GM19468 (cell line): ENCODE measurements around the gene KRTAP10-7.
"Not testable (repeated sequence)": the region's sequence is repeated elsewhere in the genome, so short reads cannot be mapped to it uniquely, and the experiment has no call there.

Source experiments
- ATAC-seq: cut with Tn5 transposase; IDR thresholded peaks from one replicate; pipeline ENCODE4 v1.9.1; 2021; ENCODE audit warnings: mild to moderate bottlenecking, moderate library complexity, moderate number of reproducible peaks; ENCODE audit not compliant: unreplicated experiment; ENCODE audit errors: extremely low read depth

Gene KRTAP10-7

DNA sequence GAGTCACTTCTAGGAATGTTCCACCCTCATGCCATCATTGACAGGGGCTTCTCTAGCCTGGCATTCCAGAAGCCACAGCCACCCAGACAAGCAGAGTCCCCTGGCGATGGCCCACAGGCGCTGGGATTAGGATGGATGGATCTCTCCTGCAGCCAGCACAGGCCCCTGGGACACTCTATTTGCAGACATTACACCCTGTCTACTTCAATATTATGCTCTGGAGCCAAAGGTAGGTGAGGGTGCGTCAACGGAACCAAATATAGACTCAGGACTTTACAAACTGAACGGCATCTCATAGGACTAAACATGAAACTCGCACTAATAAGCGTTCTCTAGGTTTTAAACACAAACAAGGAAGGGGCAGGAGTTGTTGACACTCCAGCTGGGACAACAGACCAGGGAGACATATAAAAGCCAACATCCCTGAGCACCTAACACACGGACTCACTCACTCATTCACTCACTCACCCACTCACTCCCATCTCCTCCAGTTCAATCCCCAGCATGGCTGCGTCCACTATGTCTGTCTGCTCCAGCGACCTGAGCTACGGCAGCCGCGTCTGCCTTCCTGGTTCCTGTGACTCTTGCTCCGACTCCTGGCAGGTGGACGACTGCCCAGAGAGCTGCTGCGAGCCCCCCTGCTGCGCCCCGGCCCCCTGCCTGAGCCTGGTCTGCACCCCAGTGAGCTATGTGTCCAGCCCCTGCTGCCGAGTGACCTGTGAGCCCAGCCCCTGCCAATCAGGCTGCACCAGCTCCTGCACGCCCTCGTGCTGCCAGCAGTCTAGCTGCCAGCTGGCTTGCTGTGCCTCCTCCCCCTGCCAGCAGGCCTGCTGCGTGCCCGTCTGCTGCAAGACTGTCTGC is at the start of gene KRTAP10-7:
Gene KRTAP10-7, plus strand, starts transcription at position 480 of the 861 bp plus-strand sequence. Its CDS starts 25 bp downstream, at position 505.
- ATAC-seq, result not testable (repeated sequence)

- no peak for ATAC-seq
These were observed 49.6 kb upstream of the KRTAP10-7 start for GRCh38 chr21:44550807-44551206.

DNA sequence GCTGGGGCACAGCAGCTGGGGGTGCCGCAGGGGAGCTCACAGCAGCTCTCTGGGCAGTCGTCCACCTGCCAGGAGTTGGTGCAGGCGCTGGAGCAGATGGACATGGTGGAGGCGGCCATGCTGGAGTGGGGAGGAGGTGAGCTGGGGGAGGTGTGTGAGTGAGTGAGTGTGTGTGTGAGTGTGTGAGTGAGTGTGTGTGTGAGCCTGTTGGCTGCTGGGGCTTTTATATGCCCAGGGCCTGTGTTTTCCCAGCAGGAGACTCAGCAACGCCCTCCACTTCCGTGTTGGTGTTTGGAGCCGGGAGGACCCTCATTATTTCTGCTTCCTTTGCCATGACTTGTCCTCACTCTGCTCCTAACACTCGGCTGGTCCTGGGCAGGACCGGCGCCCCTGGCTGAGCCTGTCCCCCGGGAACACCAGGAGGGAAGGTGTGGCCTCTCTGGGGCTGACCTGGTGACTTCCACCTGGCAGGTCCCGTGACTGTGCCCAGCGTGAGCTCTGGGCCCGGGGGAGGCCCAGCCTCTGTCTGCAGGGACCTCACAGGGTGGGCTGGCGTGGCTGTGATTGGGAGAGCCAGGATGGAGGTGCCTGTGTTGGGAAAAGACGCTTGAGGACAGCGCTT is 48.9 kb upstream of the KRTAP10-7 start, which contains the start of gene KRTAP10-2:
Gene KRTAP10-2, minus strand, starts transcription at position 166 of the 622 bp plus-strand sequence. Its CDS starts 47 bp downstream, at position 119.
- no peak for ATAC-seq

DNA sequence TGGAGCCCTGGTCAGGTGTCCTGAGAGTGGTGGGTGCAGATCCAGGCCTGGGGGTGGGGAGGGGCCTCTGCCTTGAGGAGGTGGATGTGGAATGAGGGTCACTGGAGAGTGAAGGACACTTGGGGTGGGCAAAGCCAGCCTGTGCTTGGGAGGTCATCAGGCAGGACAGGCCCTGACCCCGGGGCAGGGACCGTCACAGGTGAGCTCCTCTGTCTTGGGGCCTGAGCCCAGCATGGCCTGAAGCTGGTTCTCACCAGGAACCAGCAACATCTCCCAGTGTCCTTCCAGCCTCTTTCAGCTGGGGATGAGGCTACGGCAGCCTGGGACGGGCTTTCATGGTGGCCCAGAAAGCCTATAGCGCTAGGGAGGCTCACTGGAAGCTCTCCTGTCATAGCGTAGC is 48.3 kb upstream of the KRTAP10-7 start:
- ATAC-seq, result no peak

- ATAC-seq, result no peak
These were observed 47.7 kb upstream of the KRTAP10-7 start for GRCh38 chr21:44552681-44553080.

GRCh38 chr21:44555200-44555875 is 45.1 kb upstream of the KRTAP10-7 start:
- no peak for ATAC-seq

DNA sequence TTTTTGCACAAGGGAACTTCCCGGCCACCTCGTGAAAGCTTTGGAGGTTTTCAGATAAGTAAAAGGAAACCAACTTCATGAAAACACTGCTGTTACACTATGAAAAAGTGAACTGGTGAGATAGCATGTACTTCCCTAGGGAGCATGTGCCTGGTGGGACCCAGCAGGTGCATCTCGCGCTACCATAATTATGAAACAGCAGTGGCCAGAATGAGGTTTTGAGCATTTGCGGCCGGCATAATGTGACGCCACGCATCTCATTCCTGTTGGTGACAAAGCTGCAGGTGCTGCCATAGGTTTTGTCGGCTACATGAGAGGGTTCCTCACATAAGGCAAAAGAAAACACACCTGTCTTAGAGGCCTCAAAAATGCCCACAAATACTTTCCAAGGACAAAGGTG is 43.5 kb upstream of the KRTAP10-7 start:
- no peak for ATAC-seq

DNA sequence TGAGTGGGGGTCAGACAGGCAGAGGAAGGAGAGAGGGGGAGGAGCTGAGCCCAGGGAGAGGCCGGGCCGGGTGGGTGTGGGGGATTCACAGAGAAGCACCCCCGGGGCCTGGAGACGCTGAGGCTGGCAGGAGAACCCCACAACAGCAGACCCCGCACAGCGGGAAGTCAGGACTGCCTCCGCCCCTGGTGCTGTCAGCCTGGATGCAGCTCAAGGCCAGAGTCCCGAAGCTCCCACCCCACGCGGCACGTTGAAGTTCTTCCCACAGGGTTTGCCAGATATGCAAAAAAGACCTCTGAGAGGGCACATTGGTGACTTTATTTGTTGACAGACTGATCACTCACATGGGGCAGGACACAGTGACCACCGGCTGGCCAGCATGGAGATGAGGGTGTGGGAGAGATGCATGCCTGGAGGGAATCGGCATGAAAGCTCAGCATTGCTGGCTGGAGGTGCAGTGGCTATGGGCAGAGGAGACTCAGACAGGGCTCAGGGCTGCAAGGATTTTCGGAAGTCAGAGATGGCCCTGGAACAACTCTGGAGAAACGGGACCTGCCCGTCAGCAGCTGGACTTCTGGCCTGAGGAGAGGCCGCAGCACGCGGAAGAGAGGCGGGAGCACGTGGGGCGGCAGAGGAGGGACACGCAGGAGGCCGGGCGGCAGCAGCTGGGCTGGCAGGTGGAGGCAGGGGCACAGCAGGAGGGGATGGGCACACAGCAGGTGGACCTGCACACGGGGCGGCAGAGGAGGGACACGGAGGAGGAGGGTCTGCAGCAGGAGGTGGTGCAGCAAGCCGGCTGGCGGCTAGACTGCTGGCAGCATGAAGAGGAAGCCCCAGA is 42.7 kb upstream of the KRTAP10-7 start:
- ATAC-seq, result no peak

- ATAC-seq, result not testable (repeated sequence)
These were observed 42.1 kb upstream of the KRTAP10-7 start for GRCh38 chr21:44558329-44558675.

DNA sequence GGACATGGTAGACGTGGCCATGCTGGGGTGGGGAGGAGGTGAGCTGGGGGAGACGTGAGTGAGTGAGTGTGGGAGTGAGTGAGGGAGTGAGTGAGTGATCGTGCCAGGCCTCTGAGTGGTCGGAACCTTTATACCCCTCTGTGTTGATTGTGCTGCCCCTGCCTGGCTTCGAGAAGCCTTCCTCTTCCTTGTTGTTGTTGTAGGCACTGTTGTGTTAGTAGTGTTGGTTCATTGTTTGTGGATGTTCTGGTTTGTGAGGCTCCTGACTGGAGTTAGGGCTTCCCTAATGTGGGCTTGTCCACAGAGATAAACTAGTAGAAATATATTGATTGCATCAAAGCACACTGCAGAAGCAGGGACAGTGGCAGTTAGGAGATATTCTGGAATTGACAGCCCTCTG is 41.7 kb upstream of the KRTAP10-7 start, which contains the start of gene KRTAP10-3:
Gene KRTAP10-3, minus strand, starts transcription at position 101 of the 400 bp plus-strand sequence. Its CDS starts 80 bp downstream, at position 21.
- ATAC-seq, result no peak

- no peak for ATAC-seq
These were observed 36.3 kb upstream of the KRTAP10-7 start for GRCh38 chr21:44564099-44564498.

DNA sequence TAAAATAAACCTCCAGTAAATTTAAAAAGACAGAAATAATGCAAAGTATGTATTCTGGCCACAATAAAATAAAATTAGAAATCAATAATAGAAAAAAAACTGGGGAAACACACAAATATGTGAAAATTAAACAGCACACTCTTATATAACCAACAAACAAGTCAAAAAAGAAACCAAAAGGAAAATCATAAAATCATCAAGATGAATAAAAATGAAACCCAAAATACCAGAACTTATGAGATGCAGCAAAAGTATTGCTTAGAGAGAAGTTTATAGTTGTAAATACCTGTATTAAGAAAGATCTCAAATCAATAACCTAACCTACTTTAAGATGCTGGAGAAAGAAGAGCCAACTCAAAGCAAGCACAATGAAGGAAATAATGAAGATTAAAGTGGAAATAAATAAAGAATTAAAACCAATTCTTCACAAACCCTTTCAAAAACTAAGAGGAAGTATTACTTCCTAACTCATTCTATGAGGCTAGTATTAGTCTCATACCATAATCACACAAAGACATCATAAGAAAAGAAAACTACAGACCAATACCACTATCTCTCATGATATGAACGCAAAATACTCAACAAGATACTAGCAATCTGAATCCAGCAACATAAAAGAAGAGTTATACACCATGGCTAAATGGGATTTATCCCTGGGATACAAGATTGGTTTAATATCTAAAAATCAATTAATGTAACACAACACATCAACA is 35.4 kb upstream of the KRTAP10-7 start:
- ATAC-seq, result no peak

GRCh38 chr21:44566403-44566802 is 34.0 kb upstream of the KRTAP10-7 start:
- no peak for ATAC-seq

GRCh38 chr21:44567481-44568171 is 32.8 kb upstream of the KRTAP10-7 start:
- no peak for ATAC-seq

- no peak for ATAC-seq
These were observed 32.1 kb upstream of the KRTAP10-7 start for GRCh38 chr21:44568261-44568660.

GRCh38 chr21:44568667-44569556 is 31.5 kb upstream of the KRTAP10-7 start:
- ATAC-seq, result no peak

DNA sequence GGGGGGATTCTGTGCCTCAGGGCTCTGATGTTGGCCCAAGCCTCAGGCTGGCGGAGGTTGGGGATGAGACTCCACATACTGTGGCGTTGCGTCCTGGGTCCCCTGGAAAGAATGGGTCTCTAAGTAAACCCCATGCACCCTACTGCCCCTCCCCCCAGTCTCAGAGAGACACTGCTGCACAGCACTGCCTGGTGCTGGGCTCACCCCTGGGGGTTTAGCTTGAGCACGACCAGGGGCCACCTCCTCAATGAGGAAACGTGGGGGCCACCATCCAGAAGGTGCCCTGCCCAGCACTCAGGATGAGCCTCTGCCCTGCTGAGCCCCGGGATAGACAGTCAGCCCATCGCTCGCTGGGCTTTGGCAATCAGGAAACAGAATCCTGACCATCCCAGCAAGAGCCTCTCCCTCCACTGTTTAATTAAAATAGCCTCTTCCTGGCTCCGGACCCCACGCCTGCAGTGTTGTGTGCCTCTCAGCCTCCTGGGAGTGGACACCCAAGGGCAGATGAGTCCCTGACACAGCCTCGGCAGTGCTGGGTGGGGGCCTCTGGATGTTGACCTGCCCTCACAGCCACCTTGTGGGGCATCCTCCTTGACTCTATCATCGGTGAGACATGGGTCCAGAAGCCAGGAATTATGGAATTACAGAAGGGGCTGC is 30.4 kb upstream of the KRTAP10-7 start:
- no peak for ATAC-seq
